ENCODE measurements around the gene TRMT44.
A peak's percentile ranks its signal among the peaks of the same experiment; 100 is the strongest.

The TRMT44 gene

GRCh38 chr4:8403173-8403753 is 37.3 kb upstream of the TRMT44 start:
- Histone ChIP-seq H3K9me3 (ENCODE audit: insufficient read depth, low read depth, low read length) (no peaks in the 10 kb centered on the region), H3K9ac (ENCODE audit: low read length) (no peak overlapping the region), H3K4me3 (ENCODE audit: low read depth, low read length) (no peak overlapping the region), H3K79me2 (ENCODE audit: control insufficient read depth, insufficient read depth, low read length, poor library complexity) (no peaks in the 10 kb centered on the region), H4K91ac (ENCODE audit: low read depth, low read length) (no peak overlapping the region), H3K4me1 (ENCODE audit: control insufficient read depth in 1 of 2, insufficient read depth in 2 of 2, low read length in 2 of 2) (no peaks in the 10 kb centered on the region), H2AK5ac (ENCODE audit: low read length) (no peak overlapping the region), H3K36me3 (ENCODE audit: control insufficient read depth in 1 of 2, insufficient read depth in 2 of 2, low read length in 2 of 2) (peaks cover 37 to 46% of the 10 kb centered on the region in 2 experiments), H2BK120ac (ENCODE audit: insufficient read depth, low read length, poor library complexity) (no peak overlapping the region), H3K4me2 (ENCODE audit: low read length) (no peak overlapping the region), H3K23ac (ENCODE audit: low read length) (no peak overlapping the region), H3K79me1 (ENCODE audit: low read length) (peaks cover 2% of the 10 kb centered on the region), H4K12ac (ENCODE audit: low read depth, low read length) (no peak overlapping the region), H3K14ac (ENCODE audit: low read length) (no peak overlapping the region), H4K8ac (ENCODE audit: low read depth, low read length) (no peak overlapping the region), H2BK5ac (ENCODE audit: low read depth, low read length, poor library complexity) (no peak overlapping the region), H3K27me3 (ENCODE audit: insufficient read depth, low read length) (no peaks in the 10 kb centered on the region), H2BK12ac (ENCODE audit: low read length) (no peak overlapping the region), H2AFZ (ENCODE audit: insufficient read depth, low read length, poor library complexity) (no peak overlapping the region), H3K4ac (ENCODE audit: low read depth, low read length) (no peak overlapping the region), H3K27ac (ENCODE audit: low read depth, low read length) (no peak overlapping the region), H3K18ac (ENCODE audit: low read length) (no peak overlapping the region)
- WGBS (ENCODE audit: extremely low coverage, insufficient coverage, insufficient read length): no CpG with 5 or more reads among the region's 12 CpGs
- peak; percentile 79 to 89 for DNase-seq

GRCh38 chr4:8403976-8404375 is 36.6 kb upstream of the TRMT44 start:
- Histone ChIP-seq H3K4me3 (ENCODE audit: low read depth, low read length) (no peak overlapping the region), H3K79me2 (ENCODE audit: control insufficient read depth, insufficient read depth, low read length, poor library complexity) (no peaks in the 10 kb centered on the region), H3K23ac (ENCODE audit: low read length) (no peak overlapping the region), H3K27me3 (ENCODE audit: insufficient read depth, low read length) (no peaks in the 10 kb centered on the region), H3K18ac (ENCODE audit: low read length) (no peak overlapping the region), H3K4me2 (ENCODE audit: low read length) (no peak overlapping the region), H3K9me3 (ENCODE audit: insufficient read depth, low read depth, low read length) (no peaks in the 10 kb centered on the region), H3K4ac (ENCODE audit: low read depth, low read length) (no peak overlapping the region), H3K36me3 (ENCODE audit: control insufficient read depth in 1 of 2, insufficient read depth in 2 of 2, low read length in 2 of 2) (peaks cover 35 to 46% of the 10 kb centered on the region in 2 experiments), H4K8ac (ENCODE audit: low read depth, low read length) (no peak overlapping the region), H3K14ac (ENCODE audit: low read length) (no peak overlapping the region), H2AFZ (ENCODE audit: insufficient read depth, low read length, poor library complexity) (no peak overlapping the region), H3K79me1 (ENCODE audit: low read length) (peaks cover 2% of the 10 kb centered on the region), H2BK5ac (ENCODE audit: low read depth, low read length, poor library complexity) (no peak overlapping the region), H2BK12ac (ENCODE audit: low read length) (no peak overlapping the region), H4K12ac (ENCODE audit: low read depth, low read length) (no peak overlapping the region), H2AK5ac (ENCODE audit: low read length) (no peak overlapping the region), H3K4me1 (ENCODE audit: control insufficient read depth in 1 of 2, insufficient read depth in 2 of 2, low read length in 2 of 2) (no peaks in the 10 kb centered on the region), H3K9ac (ENCODE audit: low read length) (no peak overlapping the region), H2BK120ac (ENCODE audit: insufficient read depth, low read length, poor library complexity) (no peak overlapping the region), H3K27ac (ENCODE audit: low read depth, low read length) (no peak overlapping the region), H4K91ac (ENCODE audit: low read depth, low read length) (no peak overlapping the region)
- DNase-seq: no peak
- no CpG with 5 or more reads among the region's 13 CpGs for WGBS (ENCODE audit: extremely low coverage, insufficient coverage, insufficient read length)

GRCh38 chr4:8404791-8405515 is 35.6 kb upstream of the TRMT44 start:
- no peak overlapping the region for H2BK12ac ChIP-seq (ENCODE audit: low read length)
- no peak overlapping the region for H2BK120ac ChIP-seq (ENCODE audit: insufficient read depth, low read length, poor library complexity)
- H3K9me3 ChIP-seq (ENCODE audit: insufficient read depth, low read depth, low read length): peaks cover 4% of the 10 kb centered on the region
- no peak overlapping the region for H4K91ac ChIP-seq (ENCODE audit: low read depth, low read length)
- no peak for DNase-seq
- no peak overlapping the region for H3K4me2 ChIP-seq (ENCODE audit: low read length)
- no peak overlapping the region for H4K8ac ChIP-seq (ENCODE audit: low read depth, low read length)
- no peaks in the 10 kb centered on the region for H3K79me2 ChIP-seq (ENCODE audit: control insufficient read depth, insufficient read depth, low read length, poor library complexity)
- H3K27me3 ChIP-seq (ENCODE audit: insufficient read depth, low read length): no peaks in the 10 kb centered on the region
- no peak overlapping the region for H2AFZ ChIP-seq (ENCODE audit: insufficient read depth, low read length, poor library complexity)
- H3K23ac ChIP-seq (ENCODE audit: low read length): no peak overlapping the region
- no CpG with 5 or more reads among the region's 14 CpGs for WGBS (ENCODE audit: extremely low coverage, insufficient coverage, insufficient read length)
- no peak overlapping the region for H3K4me3 ChIP-seq (ENCODE audit: low read depth, low read length)
- no peak overlapping the region for H3K4ac ChIP-seq (ENCODE audit: low read depth, low read length)
- H3K79me1 ChIP-seq (ENCODE audit: low read length): peaks cover 2% of the 10 kb centered on the region
- H3K27ac ChIP-seq (ENCODE audit: low read depth, low read length): no peak overlapping the region
- no peak overlapping the region for H3K9ac ChIP-seq (ENCODE audit: low read length)
- no peak overlapping the region for H4K12ac ChIP-seq (ENCODE audit: low read depth, low read length)
- peak overlapping the region; percentile 18 for H2BK5ac ChIP-seq (ENCODE audit: low read depth, low read length, poor library complexity)
- peaks cover 0 to under 1% of the 10 kb centered on the region in 2 experiments for H3K4me1 ChIP-seq (ENCODE audit: control insufficient read depth in 1 of 2, insufficient read depth in 2 of 2, low read length in 2 of 2)
- peaks cover 39 to 49% of the 10 kb centered on the region in 2 experiments for H3K36me3 ChIP-seq (ENCODE audit: control insufficient read depth in 1 of 2, insufficient read depth in 2 of 2, low read length in 2 of 2)
- H2AK5ac ChIP-seq (ENCODE audit: low read length): no peak overlapping the region
- H3K14ac ChIP-seq (ENCODE audit: low read length): no peak overlapping the region
- no peak overlapping the region for H3K18ac ChIP-seq (ENCODE audit: low read length)

GRCh38 chr4:8405516-8405875 is 35.1 kb upstream of the TRMT44 start:
- Histone ChIP-seq H2AK5ac (ENCODE audit: low read length) (no peak overlapping the region), H3K79me2 (ENCODE audit: control insufficient read depth, insufficient read depth, low read length, poor library complexity) (no peaks in the 10 kb centered on the region), H4K12ac (ENCODE audit: low read depth, low read length) (no peak overlapping the region), H3K23ac (ENCODE audit: low read length) (no peak overlapping the region), H3K27ac (ENCODE audit: low read depth, low read length) (no peak overlapping the region), H4K91ac (ENCODE audit: low read depth, low read length) (no peak overlapping the region), H2BK12ac (ENCODE audit: low read length) (no peak overlapping the region), H3K36me3 (ENCODE audit: control insufficient read depth in 1 of 2, insufficient read depth in 2 of 2, low read length in 2 of 2) (peaks cover 41 to 51% of the 10 kb centered on the region in 2 experiments), H3K18ac (ENCODE audit: low read length) (no peak overlapping the region), H3K4me1 (ENCODE audit: control insufficient read depth in 1 of 2, insufficient read depth in 2 of 2, low read length in 2 of 2) (peaks cover 0 to 4% of the 10 kb centered on the region in 2 experiments), H3K4me2 (ENCODE audit: low read length) (no peak overlapping the region), H3K9me3 (ENCODE audit: insufficient read depth, low read depth, low read length) (peaks cover 5% of the 10 kb centered on the region), H2BK5ac (ENCODE audit: low read depth, low read length, poor library complexity) (no peak overlapping the region), H3K9ac (ENCODE audit: low read length) (no peak overlapping the region), H2BK120ac (ENCODE audit: insufficient read depth, low read length, poor library complexity) (no peak overlapping the region), H3K4me3 (ENCODE audit: low read depth, low read length) (no peak overlapping the region), H4K8ac (ENCODE audit: low read depth, low read length) (no peak overlapping the region), H3K27me3 (ENCODE audit: insufficient read depth, low read length) (no peaks in the 10 kb centered on the region), H3K14ac (ENCODE audit: low read length) (no peak overlapping the region), H3K79me1 (ENCODE audit: low read length) (peaks cover 2% of the 10 kb centered on the region), H3K4ac (ENCODE audit: low read depth, low read length) (no peak overlapping the region), H2AFZ (ENCODE audit: insufficient read depth, low read length, poor library complexity) (no peak overlapping the region)
- DNase-seq: no peak
- WGBS (ENCODE audit: extremely low coverage, insufficient coverage, insufficient read length): no CpG with 5 or more reads among the region's 9 CpGs

All from trophoblast cell (in vitro differentiated cells and primary cell).